K562 (cell line): ENCODE results near the gene KRTAP10-8. TPM values are rescaled to one million over a fixed set of nuclear protein-coding genes. Genes with fewer than 3 reads are reported as not detected.

ENCODE experiments used
- ATAC-seq: fragments of 200-7000 bp; cut with Tn5 transposase; 3 replicates; pipeline ENCODE4 v1.9.1; 2020; ENCODE audit warnings: moderate library complexity
- BruUV-seq: library from RNA; stranded (reverse); fragments of 400-500 nt; replicated peaks from 2 replicates; lab custom pipeline; 2021; lab: Mats Ljungman, UMichigan
- CTCF ChIA-PET: fragments of 300-600 bp; formaldehyde crosslinking; extraction: SDS; loops from one replicate; lab custom pipeline; 2021; ENCODE audit warnings: low intra/inter-chr PET ratio; lab: Yijun Ruan, JAX
- POLR2A ChIA-PET: fragments of 300-600, 350-650 bp; sonication (Branson Sonifier 250); formaldehyde crosslinking; extraction: SDS; loops from one replicate; lab custom pipeline; 2021; ENCODE audit warnings: antibody characterized with exemption, inconsistent platforms; lab: Yijun Ruan, JAX
- DNase-seq, 4 experiments: peaks; one replicate each; pipeline versions ENCODE4 v3.0.0 to v3.0.0-alpha.2; 2011 to 2018; ENCODE audit warnings: low spot score in 3 of 4, mixed read lengths in 3 of 4; ENCODE audit errors: extremely low read depth in 1 of 4
- FAIRE-seq: peaks from 2 replicates; lab custom pipeline; 2011; peaks lifted over from hg19 to GRCh38; lab: Jason Lieb, UNC
- H2AFZ ChIP-seq: 2 replicates; pipeline ENCODE4 v1.6.0; 2011; ENCODE audit warnings: low read depth, low read length, control low read depth, inconsistent platforms
- H3K27ac ChIP-seq: fragments of 200-600 bp; 3 replicates; pipeline ENCODE4 v1.8.0; 2011; ENCODE audit warnings: low read depth, mild to moderate bottlenecking, control low read depth, inconsistent platforms, low read length, moderate library complexity, mixed read lengths; ENCODE audit errors: extremely low read depth
- H3K27me3 ChIP-seq, 2 experiments: fragments of 300-600 bp in 1 of 2; 2 replicates in 1 of 2; 3 replicates in 1 of 2; pipeline versions ENCODE4 v1.6.0 to v1.8.0; 2011; ENCODE audit warnings: inconsistent platforms in 2 of 2, low read length in 2 of 2, mild to moderate bottlenecking in 1 of 2, mixed read lengths in 1 of 2, moderate library complexity in 1 of 2; ENCODE audit not compliant: control insufficient read depth in 2 of 2, insufficient read depth in 2 of 2
- H3K36me3 ChIP-seq: fragments of 300-600 bp; 3 replicates; pipeline ENCODE4 v1.8.0; 2011; ENCODE audit warnings: mild to moderate bottlenecking, low read length, inconsistent platforms; ENCODE audit not compliant: control insufficient read depth, insufficient read depth
- H3K4me1 ChIP-seq, 2 experiments: fragments of 200-600 bp in 1 of 2; replicated peaks in 1 of 2; 2 replicates in 1 of 2; 3 replicates in 1 of 2; pipeline versions ENCODE4 v1.5.1 to v1.8.0; 2011; ENCODE audit warnings: inconsistent platforms in 2 of 2, low read length in 2 of 2, mild to moderate bottlenecking in 1 of 2, mixed read lengths in 1 of 2, moderate library complexity in 1 of 2; ENCODE audit not compliant: control insufficient read depth in 2 of 2, insufficient read depth in 2 of 2
- H3K4me2 ChIP-seq: 2 replicates; pipeline ENCODE4 v1.6.1; 2011; ENCODE audit warnings: low read length, control low read depth, inconsistent platforms, mixed read lengths; ENCODE audit not compliant: insufficient read depth
- H3K4me3 ChIP-seq: fragments of 200-600 bp; sonication (generic), shearing (Covaris generic); 2 replicates; pipeline ENCODE4 v1.5.1; 2016; ENCODE audit warnings: control low read depth, inconsistent platforms
- H3K79me2 ChIP-seq: fragments of 200-600 bp; 3 replicates; pipeline ENCODE4 v1.8.0; 2011; ENCODE audit warnings: low read length, inconsistent platforms; ENCODE audit not compliant: control insufficient read depth, insufficient read depth
- H3K9ac ChIP-seq, 2 experiments: 2 replicates each; pipeline versions ENCODE4 v1.6.0 to v1.6.1; 2011; ENCODE audit warnings: low read depth in 2 of 2, low read length in 2 of 2, control low read depth in 1 of 2, inconsistent platforms in 1 of 2, mild to moderate bottlenecking in 1 of 2, mixed read lengths in 1 of 2; ENCODE audit not compliant: insufficient read depth in 1 of 2
- H3K9me1 ChIP-seq: one replicate; pipeline ENCODE4 v1.6.0; 2011; ENCODE audit warnings: inconsistent platforms, mild to moderate bottlenecking, low read length, moderate library complexity; ENCODE audit not compliant: control insufficient read depth, insufficient read depth
- H3K9me3 ChIP-seq: replicated peaks from 2 replicates; pipeline ENCODE4 v1.5.1; 2011; ENCODE audit warnings: low read depth, low read length, inconsistent platforms; ENCODE audit not compliant: control insufficient read depth, insufficient read depth
- H4K20me1 ChIP-seq: replicated peaks from 2 replicates; pipeline ENCODE4 v1.6.1; 2011; ENCODE audit warnings: low read length, inconsistent platforms, mixed read lengths; ENCODE audit not compliant: control insufficient read depth, insufficient read depth
- GMEB1 ChIP-seq: fragments of 250-450 bp; sonication (Bioruptor Pico); IDR thresholded peaks from 2 replicates; pipeline ENCODE4 v1.4.0; 2020; ENCODE audit warnings: mild to moderate bottlenecking
- NFXL1 ChIP-seq: fragments of 450-650 bp; formaldehyde crosslinking; IDR thresholded peaks from 2 replicates; pipeline ENCODE4 v1.4.0; 2021; ENCODE audit warnings: mild to moderate bottlenecking
- SRSF7 ChIP-seq: fragments of 200-400 bp; formaldehyde crosslinking; optimal IDR thresholded peaks from 2 replicates; pipeline ENCODE3; 2017; ENCODE audit warnings: mild to moderate bottlenecking, low read depth, low read length
- VEZF1 ChIP-seq: fragments of 200-800 bp; sonication (Bioruptor generic); IDR thresholded peaks from 2 replicates; pipeline ENCODE4 v1.6.1; 2017; ENCODE audit warnings: missing genetic modification characterization, missing compliant biosample characterization
- ZFP36 ChIP-seq: fragments of 150-350 bp; IDR thresholded peaks from 2 replicates; pipeline ENCODE4 v1.6.1; 2018; ENCODE audit warnings: low read length, low read depth; ENCODE audit not compliant: partially characterized antibody
- ZNF212 ChIP-seq: fragments of 450-650 bp; formaldehyde crosslinking; IDR thresholded peaks from 2 replicates; pipeline ENCODE4 v1.4.0; 2020; ENCODE audit warnings: mild to moderate bottlenecking
- ZNF589 ChIP-seq: fragments of 200-800 bp; sonication (Bioruptor generic); IDR thresholded peaks from 2 replicates; pipeline ENCODE4 v1.6.1; 2016; ENCODE audit warnings: low read depth, missing genetic modification characterization, missing compliant biosample characterization
- WGBS: fragments of 100-300 bp; shearing (Covaris generic); methylation state at CpG from one replicate; pipeline ENCODE4 v1.1.6; 2016; ENCODE audit warnings: low coverage, mixed read lengths; ENCODE audit not compliant: insufficient coverage; ENCODE audit errors: missing lambda C conversion rate; 5-methylcytosine and 5-hydroxymethylcytosine counted together
- in situ Hi-C: fragments of 300-500 bp; cut with MboI; formaldehyde crosslinking; loops from 4 replicates; pipeline ENCODE4 v1.15.0; 2018; ENCODE audit warnings: inconsistent platforms, mixed read lengths
- intact Hi-C: fragments of 100-400 bp; cut with micrococcal nuclease; formaldehyde crosslinking; loops from 2 replicates; pipeline ENCODE4 v1.14.2; 2022
- polyA plus RNA-seq, 8 experiments: library from polyadenylated mRNA; depleted of rRNA in 4 of 8; stranded (reverse) in 5 of 8; unstranded in 3 of 8; fragments of >200 nt; fragmentation: Nextera tagmentation in 2 of 8; fragmentation: Illumina TruSeq in 1 of 8; extraction: Ambion mirVana in 2 of 8; extraction: Trizol in 1 of 8; gene quantifications; 2 replicates each; pipeline versions ENCODE4 v1.2.1 to v1.2.3, GENCODE V29; 2011 to 2014; ENCODE audit warnings: inconsistent platforms in 1 of 8, missing spikeins in 1 of 8
- total RNA-seq, 7 experiments: library from RNA; depleted of rRNA in 6 of 7; stranded (reverse); fragments of >200 nt in 6 of 7; fragmentation: Illumina TruSeq in 2 of 7; extraction: Trizol in 2 of 7; gene quantifications; 2 replicates each; pipeline versions ENCODE4 v1.2.1 to v1.2.3, GENCODE V29; 2011 to 2021; ENCODE audit warnings: low replicate concordance in 1 of 7

The KRTAP10-8 gene
- total and polyA plus RNA-seq, 9 of the 15 experiments (the other 6 are each of a cell fraction or from before 2014, with no cell fraction given), result not detected

- no TSS peak for BruUV-seq
- no peak for FAIRE-seq
- DNase-seq, result no peak
- Histone ChIP-seq H3K4me3 (no peak overlapping the region), H3K9me3 (no peaks in the 10 kb centered on the region), H2AFZ (no peak overlapping the region), H3K4me2 (no peak overlapping the region), H3K4me1 (peaks cover 0 to 10% of the 10 kb centered on the region in 2 experiments; a peak in 2 of 5 replicates), H3K27ac (no peak overlapping the region), H3K9me1 (peaks cover 3% of the 10 kb centered on the region), H3K9ac (no peak overlapping the region), H3K27me3 (peaks cover 14 to 44% of the 10 kb centered on the region in 2 experiments; a peak in 4 of 5 replicates), H3K36me3 (no peaks in the 10 kb centered on the region), H3K79me2 (no peaks in the 10 kb centered on the region), H4K20me1 (no peaks in the 10 kb centered on the region)
- in situ Hi-C loops (no loop called here), intact Hi-C loops (no loop called here)
- TF ChIP-seq ZFP36, result no peak
- TF ChIP-seq ZNF589 (CRISPR knock-in tag), result no peak
- no peak for TF ChIP-seq GMEB1
- no peak for TF ChIP-seq NFXL1
- TF ChIP-seq ZNF212 (CRISPR knock-in tag), result no peak
- no peak for TF ChIP-seq VEZF1 (CRISPR knock-in tag)
- TF ChIP-seq SRSF7, result no peak
- ChIA-PET CTCF (no interaction called here), POLR2A (no interaction called here)
- 2% methylated on average over 8 of the region's 8 CpGs for WGBS
- no peak for ATAC-seq
These were observed 5.2 kb downstream of the KRTAP10-8 start for GRCh38 chr21:44617071-44617501.
